Measurements from ENCODE around the gene LRP11. TPM values are rescaled to one million over a fixed set of nuclear protein-coding genes. Genes with fewer than 3 reads are reported as not detected.

Gene LRP11
- total RNA-seq, 2 experiments from 2014 or later, result 5.1 TPM

DNA sequence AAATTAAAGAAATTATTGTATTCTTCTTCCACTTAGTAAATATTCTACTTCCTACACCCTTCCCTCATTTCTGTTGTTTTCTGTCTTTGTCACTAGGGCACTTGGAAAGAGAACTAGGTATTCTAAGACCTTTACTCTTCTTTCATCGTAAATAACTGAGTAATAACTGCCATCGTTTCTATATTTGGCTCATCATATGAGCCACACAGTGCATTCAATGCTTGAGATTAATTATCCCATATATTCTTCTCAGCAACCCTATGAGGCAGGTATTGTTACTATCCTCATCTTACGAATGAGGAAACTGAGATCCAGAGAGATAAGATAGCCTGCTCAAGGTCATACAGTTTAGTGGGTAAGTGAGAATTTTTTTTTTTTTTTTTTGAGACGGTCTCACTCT, 38.9 kb downstream of the LRP11 start:
- Mint-ChIP-seq H3K4me3 (no peak overlapping the region), H3K36me3 (ENCODE audit: low read depth) (no peaks in the 10 kb centered on the region), H3K4me1 (no peaks in the 10 kb centered on the region), H3K9me3 (ENCODE audit: low read depth) (no peaks in the 10 kb centered on the region), H3K27me3 (no peaks in the 10 kb centered on the region), H3K27ac (no peak overlapping the region)
- ATAC-seq (no peak), DNase-seq (no peak)
- intact Hi-C loops (cut with DNase I, micrococcal nuclease), result no loop called here
- POLR2A ChIA-PET, result no interaction called here
- CTCF ChIA-PET, result interaction anchor here (1.0 to 1.1 kb wide), 2 partner anchors 9 to 100 kb away, joined by 4 to 6 read pairs; no protein-coding TSS in a partner anchor

DNA sequence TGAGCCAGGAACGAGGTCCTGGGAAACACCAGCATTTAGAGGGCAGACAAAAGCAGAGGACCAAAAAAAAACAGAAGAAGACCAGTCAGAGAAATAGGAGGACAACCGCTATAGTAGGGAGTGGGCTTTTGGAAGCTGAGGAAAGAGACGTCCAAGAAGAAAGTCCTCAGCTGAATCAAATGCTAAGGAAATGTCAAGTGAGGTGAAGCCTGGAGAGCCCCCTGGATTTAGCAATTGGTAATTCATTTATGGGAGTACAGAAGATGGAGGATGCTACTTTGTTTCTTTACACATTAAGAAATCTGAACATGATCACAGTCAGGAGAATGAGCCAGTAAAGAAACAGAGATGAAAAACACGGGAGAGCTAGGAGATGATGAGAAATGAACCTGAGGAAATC, 41.1 kb downstream of the LRP11 start:
- POLR2A ChIA-PET, result no interaction called here
- CTCF ChIA-PET, result interaction anchor here (0.8 to 1.1 kb wide), 6 partner anchors 21 to 194 kb away, joined by 3 to 4 read pairs (median 3); no protein-coding TSS in a partner anchor
- Mint-ChIP-seq H3K4me3 (no peak overlapping the region), H3K27me3 (no peaks in the 10 kb centered on the region), H3K9me3 (ENCODE audit: low read depth) (no peaks in the 10 kb centered on the region), H3K27ac (no peak overlapping the region), H3K36me3 (ENCODE audit: low read depth) (no peaks in the 10 kb centered on the region), H3K4me1 (no peaks in the 10 kb centered on the region)
- DNase-seq (no peak), ATAC-seq (no peak)
- intact Hi-C loops (cut with DNase I, micrococcal nuclease), result no loop called here

DNA sequence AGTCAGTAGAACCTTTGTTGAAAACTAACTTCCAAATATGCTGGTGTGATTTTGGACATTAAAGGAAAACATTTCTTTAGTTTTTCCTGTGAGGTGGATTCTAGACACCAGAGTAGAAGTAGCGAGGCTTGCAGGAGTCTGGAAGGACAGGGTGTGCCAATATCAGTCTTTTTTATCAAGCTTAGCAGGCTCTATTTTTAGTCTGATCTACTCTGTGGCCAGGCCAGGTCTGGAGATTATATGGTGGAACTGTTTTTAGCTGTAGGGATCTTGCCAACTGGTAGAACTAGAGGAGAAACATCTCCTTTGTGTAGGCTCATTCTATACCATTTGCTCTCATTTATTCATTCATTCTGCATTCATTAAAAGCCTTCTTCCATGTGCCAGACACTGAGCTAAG, 42.7 kb downstream of the LRP11 start:
- intact Hi-C loops (cut with DNase I, micrococcal nuclease), result no loop called here
- Mint-ChIP-seq H3K27ac (no peak overlapping the region), H3K27me3 (no peaks in the 10 kb centered on the region), H3K4me3 (no peak overlapping the region), H3K4me1 (no peaks in the 10 kb centered on the region), H3K36me3 (ENCODE audit: low read depth) (no peaks in the 10 kb centered on the region), H3K9me3 (ENCODE audit: low read depth) (no peaks in the 10 kb centered on the region)
- DNase-seq (no peak), ATAC-seq (no peak)
- CTCF ChIA-PET, result interaction anchor here (0.8 to 2.1 kb wide), 2 partner anchors 13 to 72 kb away, joined by 4 to 6 read pairs; partner anchors contain the start of gene PCMT1
- POLR2A ChIA-PET, result no interaction called here

DNA sequence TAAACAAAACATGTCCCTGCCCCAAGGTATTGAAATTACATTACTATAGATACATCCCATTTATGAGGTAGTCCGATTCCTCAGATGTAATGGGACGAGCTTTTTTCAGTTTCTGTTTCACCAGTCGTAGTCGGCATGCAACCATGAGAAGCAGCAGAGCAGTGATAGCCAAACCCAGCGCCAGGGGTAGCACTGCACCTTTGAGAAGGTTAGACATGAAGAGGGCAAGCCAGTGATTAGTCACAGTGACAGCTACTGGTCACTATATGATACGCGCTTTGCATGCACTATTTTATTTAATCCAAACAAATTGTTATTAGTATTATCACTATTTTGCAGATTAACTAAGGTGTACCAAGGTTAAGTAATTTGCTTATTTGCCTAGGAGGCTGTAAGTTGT, 43.7 kb downstream of the LRP11 start:
- intact Hi-C loops (cut with DNase I, micrococcal nuclease), result no loop called here
- ChIA-PET POLR2A (no interaction called here), CTCF (interaction anchor here (1.4 to 2.5 kb wide), 3 partner anchors 10 to 14 kb away, joined by 4 to 6 read pairs (median 5); no protein-coding TSS in a partner anchor)
- ATAC-seq (no peak), DNase-seq (no peak)
- Mint-ChIP-seq H3K27me3 (no peaks in the 10 kb centered on the region), H3K4me3 (no peak overlapping the region), H3K36me3 (ENCODE audit: low read depth) (no peaks in the 10 kb centered on the region), H3K27ac (no peak overlapping the region), H3K4me1 (peaks cover 3% of the 10 kb centered on the region), H3K9me3 (ENCODE audit: low read depth) (no peaks in the 10 kb centered on the region)

DNA sequence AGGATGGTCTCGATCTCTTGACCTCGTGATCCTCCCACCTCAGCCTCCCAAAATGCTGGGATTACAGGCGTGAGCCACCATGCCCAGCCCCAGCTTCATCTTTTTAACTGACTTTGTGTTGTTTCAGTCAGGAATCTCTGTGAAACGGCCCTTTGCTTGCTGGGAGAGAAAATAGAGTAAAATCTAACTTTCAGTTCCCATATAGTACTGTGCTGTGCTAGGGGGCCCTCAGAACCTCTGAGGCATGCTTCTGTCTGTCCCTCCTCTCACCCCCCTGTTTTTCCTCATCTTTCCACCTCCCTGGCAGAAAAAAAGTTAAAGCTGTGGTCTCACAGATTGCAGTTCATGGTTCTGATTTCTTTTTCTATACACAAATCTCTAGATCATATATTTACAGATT, 48.4 kb downstream of the LRP11 start:
- Mint-ChIP-seq H3K4me1 (peaks cover 3% of the 10 kb centered on the region), H3K36me3 (ENCODE audit: low read depth) (peaks cover 11% of the 10 kb centered on the region), H3K4me3 (no peak overlapping the region), H3K9me3 (ENCODE audit: low read depth) (no peaks in the 10 kb centered on the region), H3K27ac (no peak overlapping the region), H3K27me3 (no peaks in the 10 kb centered on the region)
- no peak for DNase-seq
- POLR2A ChIA-PET, result no interaction called here
- CTCF ChIA-PET, result interaction anchor here (1.1 kb wide), 1 partner anchor 112 kb away, joined by 3 read pairs; no protein-coding TSS in a partner anchor
- intact Hi-C loops (cut with DNase I, micrococcal nuclease), result no loop called here
- peak; percentile 30 for ATAC-seq

DNA sequence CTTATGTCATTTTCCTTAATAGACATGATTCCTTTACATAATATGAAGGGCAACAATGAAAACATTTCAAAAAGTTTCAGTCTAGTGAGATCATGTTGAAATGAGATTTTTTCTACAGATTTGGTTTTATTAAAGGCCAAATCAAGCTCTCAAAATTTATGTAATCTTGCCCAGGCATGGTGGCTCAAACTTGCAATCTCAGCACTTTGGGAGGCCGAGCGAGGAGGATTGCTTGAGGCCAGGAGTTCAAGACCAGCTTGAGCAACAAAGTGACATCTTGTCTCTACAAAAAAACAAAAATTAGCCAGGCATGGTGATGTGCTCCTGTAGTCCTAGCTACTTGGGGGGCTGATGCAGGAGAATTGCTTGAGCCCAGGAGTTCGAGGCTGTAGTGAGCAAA, 50.8 kb downstream of the LRP11 start:
- Mint-ChIP-seq H3K27ac (no peak overlapping the region), H3K27me3 (no peaks in the 10 kb centered on the region), H3K4me3 (no peak overlapping the region), H3K36me3 (ENCODE audit: low read depth) (peaks cover 15% of the 10 kb centered on the region), H3K4me1 (peaks cover 3% of the 10 kb centered on the region), H3K9me3 (ENCODE audit: low read depth) (no peaks in the 10 kb centered on the region)
- intact Hi-C loops (cut with DNase I, micrococcal nuclease), result loop anchor here in 1 of 2 experiments (5.0 kb wide), 1 partner anchor 36 kb away; no protein-coding TSS in a partner anchor
- ATAC-seq, result no peak
- ChIA-PET CTCF (interaction anchor here (0.6 to 1.3 kb wide), 3 partner anchors 9 to 840 kb away, joined by 3 read pairs; no protein-coding TSS in a partner anchor), POLR2A (no interaction called here)
- DNase-seq, result no peak

DNA sequence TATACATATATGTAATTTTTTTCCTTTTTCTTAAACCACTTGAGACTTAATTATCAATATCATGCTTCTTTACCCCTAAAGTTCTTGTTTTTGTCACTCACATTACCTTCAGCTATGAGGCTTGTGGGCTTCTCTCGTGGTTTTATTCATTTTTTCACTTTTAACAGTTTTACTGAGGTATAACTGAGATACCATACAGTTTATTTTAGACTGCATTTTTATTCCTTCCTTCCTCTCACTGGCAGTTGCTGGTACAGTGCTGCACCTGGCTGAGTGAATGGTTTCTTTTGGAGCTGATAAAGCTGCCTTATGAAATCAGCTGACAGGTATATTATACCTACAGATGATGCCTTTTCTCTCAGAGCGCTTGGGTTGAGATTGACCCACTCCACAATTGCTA, 54.4 kb downstream of the LRP11 start:
- ChIA-PET POLR2A (no interaction called here), CTCF (interaction anchor here (1.9 kb wide), 1 partner anchor 10 kb away, joined by 4 read pairs; no protein-coding TSS in a partner anchor)
- Mint-ChIP-seq H3K4me1 (peaks cover 6% of the 10 kb centered on the region), H3K9me3 (ENCODE audit: low read depth) (no peaks in the 10 kb centered on the region), H3K27ac (no peak overlapping the region), H3K36me3 (ENCODE audit: low read depth) (peaks cover 14% of the 10 kb centered on the region), H3K4me3 (no peak overlapping the region), H3K27me3 (no peaks in the 10 kb centered on the region)
- intact Hi-C loops (cut with DNase I, micrococcal nuclease), result loop anchor here in 1 of 2 experiments (5.0 kb wide), 1 partner anchor 32 kb away; no protein-coding TSS in a partner anchor
- DNase-seq (no peak), ATAC-seq (no peak)

DNA sequence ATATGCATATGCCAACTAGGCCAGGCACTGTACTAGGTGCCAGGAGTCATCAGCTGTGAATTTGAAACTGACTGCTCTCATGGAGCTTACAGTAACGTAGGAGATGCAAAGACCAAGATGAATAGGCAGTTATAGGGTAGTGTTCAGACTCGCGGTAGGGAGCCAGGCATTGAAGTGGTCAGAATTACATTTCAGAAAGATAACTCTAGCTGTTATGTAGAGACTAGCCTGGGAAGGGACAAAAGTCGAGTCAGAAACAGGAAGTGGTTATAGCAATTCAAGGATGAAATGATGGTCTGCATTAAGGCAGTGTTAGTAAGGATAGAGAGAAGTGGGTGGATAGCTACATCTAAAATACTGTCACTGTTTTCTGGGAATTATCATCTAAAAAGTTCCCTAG, 58.0 kb downstream of the LRP11 start:
- DNase-seq (peak; percentile 17), ATAC-seq (peak; percentile 73)
- peaks cover 18% of the 10 kb centered on the region for H3K36me3 Mint-ChIP-seq (ENCODE audit: low read depth)
- no peak overlapping the region for H3K4me3 Mint-ChIP-seq
- H3K27ac Mint-ChIP-seq, result no peak overlapping the region
- ChIA-PET POLR2A (no interaction called here), CTCF (interaction anchor here (0.7 to 1.3 kb wide), 2 partner anchors 22 to 29 kb away, joined by 3 to 4 read pairs; no protein-coding TSS in a partner anchor)
- H3K4me1 Mint-ChIP-seq, result peaks cover 6% of the 10 kb centered on the region
- intact Hi-C loops (cut with DNase I, micrococcal nuclease), result no loop called here
- H3K27me3 Mint-ChIP-seq, result no peaks in the 10 kb centered on the region
- no peaks in the 10 kb centered on the region for H3K9me3 Mint-ChIP-seq (ENCODE audit: low read depth)

DNA sequence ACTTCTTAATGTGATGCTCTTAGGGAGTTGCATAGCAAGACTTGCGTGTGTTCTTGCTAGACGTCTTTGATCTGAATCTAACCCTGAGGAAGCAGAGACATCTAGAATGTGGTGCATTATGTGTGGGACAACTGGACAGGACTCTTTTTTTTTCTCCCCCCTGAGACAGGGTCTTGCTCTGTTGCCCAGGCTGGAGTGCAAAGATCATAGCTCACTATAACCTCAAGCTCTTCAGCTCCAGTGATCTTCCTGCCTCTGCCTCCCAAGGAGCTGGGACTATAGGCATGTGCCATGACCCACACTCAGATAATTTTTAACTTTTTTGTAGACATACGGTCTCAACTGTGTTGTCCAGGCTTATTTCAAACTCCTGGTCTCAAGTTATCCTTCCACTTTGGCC, 80.6 kb downstream of the LRP11 start:
- no peak for ATAC-seq
- no peak overlapping the region for H3K27ac Mint-ChIP-seq
- intact Hi-C loops (cut with DNase I, micrococcal nuclease), result no loop called here
- H3K9me3 Mint-ChIP-seq (ENCODE audit: low read depth), result no peaks in the 10 kb centered on the region
- H3K27me3 Mint-ChIP-seq, result no peaks in the 10 kb centered on the region
- H3K36me3 Mint-ChIP-seq (ENCODE audit: low read depth), result peaks cover 18% of the 10 kb centered on the region
- H3K4me3 Mint-ChIP-seq, result no peak overlapping the region
- no peaks in the 10 kb centered on the region for H3K4me1 Mint-ChIP-seq
- POLR2A ChIA-PET, result no interaction called here
- CTCF ChIA-PET, result interaction anchor here (0.7 kb wide), 1 partner anchor 112 kb away, joined by 3 read pairs; no protein-coding TSS in a partner anchor
- DNase-seq, result no peak

DNA sequence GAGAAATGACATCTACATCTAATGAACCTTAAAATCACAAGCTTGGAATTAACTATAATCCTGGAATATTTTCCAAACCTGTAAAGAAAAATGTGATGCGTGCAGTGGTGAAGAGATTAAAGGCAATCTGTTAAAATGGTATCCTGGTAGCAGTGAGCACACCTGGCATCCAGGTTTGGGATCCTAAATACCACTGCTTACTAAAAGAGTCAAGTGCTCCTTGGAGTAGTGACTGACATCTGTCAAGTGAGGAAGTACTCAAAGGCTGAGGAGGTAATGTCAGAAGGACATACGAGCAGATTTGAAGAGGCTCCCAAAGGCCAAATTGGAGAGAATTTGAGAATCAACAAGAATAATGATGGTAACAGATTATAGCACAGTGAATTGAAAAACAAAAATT, 81.8 kb downstream of the LRP11 start:
- H3K4me1 Mint-ChIP-seq, result no peaks in the 10 kb centered on the region
- POLR2A ChIA-PET, result no interaction called here
- H3K27me3 Mint-ChIP-seq, result no peaks in the 10 kb centered on the region
- peak overlapping the region; percentile 10 for H3K27ac Mint-ChIP-seq
- H3K4me3 Mint-ChIP-seq, result no peak overlapping the region
- H3K9me3 Mint-ChIP-seq (ENCODE audit: low read depth), result no peaks in the 10 kb centered on the region
- ATAC-seq (no peak), DNase-seq (no peak)
- peaks cover 15% of the 10 kb centered on the region for H3K36me3 Mint-ChIP-seq (ENCODE audit: low read depth)
- intact Hi-C loops (cut with DNase I, micrococcal nuclease), result no loop called here
- CTCF ChIA-PET, result no interaction called here

DNA sequence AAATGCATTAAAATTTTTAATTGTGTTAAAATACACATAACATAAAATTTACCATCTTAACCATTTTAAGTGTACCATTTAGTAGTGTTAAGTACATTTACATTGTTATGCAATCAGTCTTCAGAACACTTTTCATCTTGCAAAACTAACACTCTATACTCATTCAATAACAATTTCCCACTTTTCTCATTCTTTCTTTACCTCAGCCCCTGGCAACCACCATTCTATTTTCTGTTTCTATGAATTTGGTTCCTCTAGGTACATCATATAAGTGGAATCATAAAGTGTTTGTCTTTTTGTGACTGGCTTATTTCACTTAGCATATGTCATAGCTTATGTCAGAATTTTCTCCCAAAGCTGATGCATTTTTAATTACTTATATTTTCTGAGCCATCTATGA, 82.4 kb downstream of the LRP11 start:
- Mint-ChIP-seq H3K27me3 (no peaks in the 10 kb centered on the region), H3K9me3 (ENCODE audit: low read depth) (no peaks in the 10 kb centered on the region), H3K27ac (no peak overlapping the region), H3K4me1 (no peaks in the 10 kb centered on the region), H3K36me3 (ENCODE audit: low read depth) (peaks cover 13% of the 10 kb centered on the region), H3K4me3 (no peak overlapping the region)
- no peak for DNase-seq
- CTCF ChIA-PET, result no interaction called here
- POLR2A ChIA-PET, result no interaction called here
- intact Hi-C loops (cut with DNase I, micrococcal nuclease), result no loop called here
- no peak for ATAC-seq

DNA sequence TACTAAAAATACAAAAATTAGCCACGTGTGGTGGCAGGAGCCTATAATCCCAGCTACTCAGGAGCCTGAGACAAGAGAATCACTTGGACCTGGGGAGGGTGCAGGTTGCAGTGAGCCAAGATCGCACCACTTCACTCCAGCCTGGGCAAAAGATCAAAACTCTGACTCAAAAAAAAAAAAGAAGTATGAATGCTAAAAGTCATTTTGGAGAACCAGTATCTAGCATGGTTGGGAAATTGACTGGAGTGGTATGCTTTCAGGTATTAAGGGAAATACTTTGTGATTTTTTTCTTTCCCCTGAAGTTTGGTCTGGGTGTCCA, 84.6 kb downstream of the LRP11 start:
- intact Hi-C loops (cut with DNase I, micrococcal nuclease), result loop anchor here in 1 of 2 experiments (5.0 kb wide), 1 partner anchor 33 kb away; no protein-coding TSS in a partner anchor
- Mint-ChIP-seq H3K4me3 (no peak overlapping the region), H3K27me3 (no peaks in the 10 kb centered on the region), H3K27ac (no peak overlapping the region), H3K36me3 (ENCODE audit: low read depth) (peaks cover 16% of the 10 kb centered on the region), H3K4me1 (no peaks in the 10 kb centered on the region), H3K9me3 (ENCODE audit: low read depth) (no peaks in the 10 kb centered on the region)
- ChIA-PET POLR2A (no interaction called here), CTCF (no interaction called here)
- ATAC-seq, result no peak
- no peak for DNase-seq
